Ishikawa (cell line): ENCODE measurements around the gene PLK3.

Experiments used
- CEBPB ChIP-seq: IDR thresholded peaks from 2 replicates; pipeline ENCODE4 v1.6.1; 2012
- CREB1 ChIP-seq: IDR thresholded peaks from 2 replicates; pipeline ENCODE4 v1.6.1; 2012; ENCODE audit warnings: low read depth
- EGR1 ChIP-seq: IDR thresholded peaks from 2 replicates; pipeline ENCODE4 v1.6.1; 2012
- EP300 ChIP-seq: IDR thresholded peaks from 2 replicates; pipeline ENCODE4 v1.6.1; 2012; ENCODE audit warnings: borderline replicate concordance
- FOXM1 ChIP-seq: IDR thresholded peaks from 2 replicates; pipeline ENCODE4 v1.6.1; 2012; ENCODE audit warnings: low read depth, borderline replicate concordance
- MAX ChIP-seq: IDR thresholded peaks from 2 replicates; pipeline ENCODE4 v1.6.1; 2012
- NFIC ChIP-seq: IDR thresholded peaks from 2 replicates; pipeline ENCODE4 v1.6.1; 2012
- RAD21 ChIP-seq: IDR thresholded peaks from 2 replicates; pipeline ENCODE4 v1.6.1; 2012; ENCODE audit warnings: low read depth
- REST ChIP-seq: IDR thresholded peaks from 2 replicates; pipeline ENCODE4 v1.6.1; 2012; ENCODE audit warnings: low read depth, mild to moderate bottlenecking
- TAF1 ChIP-seq: IDR thresholded peaks from 2 replicates; pipeline ENCODE4 v1.6.1; 2012; ENCODE audit warnings: low read depth, mild to moderate bottlenecking
- TCF12 ChIP-seq: IDR thresholded peaks from 2 replicates; pipeline ENCODE4 v1.6.1; 2012; ENCODE audit warnings: low read depth
- TEAD4 ChIP-seq: IDR thresholded peaks from 2 replicates; pipeline ENCODE4 v1.6.1; 2012
- USF1 ChIP-seq: IDR thresholded peaks from 2 replicates; pipeline ENCODE4 v1.6.1; 2012
- YY1 ChIP-seq: IDR thresholded peaks from 2 replicates; pipeline ENCODE4 v1.6.1; 2012; ENCODE audit warnings: low read depth
- ZBTB7A ChIP-seq: IDR thresholded peaks from 2 replicates; pipeline ENCODE4 v1.6.1; 2012; ENCODE audit warnings: low read depth

Gene PLK3

GRCh38 chr1:44799770-44800584 lies at the start of gene PLK3:
PLK3 (plus strand) TSS chr1:44800377; CDS start chr1:44800464, 87 bp downstream.
- TF ChIP-seq EGR1 (no peak; the same call in 1 of the 2 replicates), CREB1 (0 out of 2 replicates have a peak, but pooled peaks have one; percentile 9), RAD21 (peak; percentile 85), NFIC (peak; percentile 10; the same call in 1 of the 2 replicates), YY1 (0 out of 2 replicates have a peak, but pooled peaks have one; percentile 18), REST (no peak), MAX (peak; percentile 97), TAF1 (peak; percentile 74), ZBTB7A (no peak; the same call in 1 of the 2 replicates), TCF12 (peak; percentile 84), USF1 (no peak), CEBPB (no peak), EP300 (no peak), TEAD4 (peak; percentile 48; the same call in 1 of the 2 replicates), FOXM1 (no peak)

- TF ChIP-seq EP300 = no peak
- TF ChIP-seq REST = no peak
- no peak for TF ChIP-seq MAX
- no peak for TF ChIP-seq YY1
- no peak for TF ChIP-seq CREB1
- no peak for TF ChIP-seq CEBPB
- TF ChIP-seq USF1 = no peak
- TF ChIP-seq NFIC = no peak
- TF ChIP-seq TAF1 = no peak
- TF ChIP-seq TEAD4 = no peak
- no peak for TF ChIP-seq EGR1
- no peak for TF ChIP-seq RAD21
- TF ChIP-seq FOXM1 = no peak
- no peak for TF ChIP-seq ZBTB7A
Measured at GRCh38 chr1:44757420-44757819, 42.8 kb upstream of the PLK3 start.

GRCh38 chr1:44759077-44759476 lies 41.1 kb upstream of the PLK3 start:
- TF ChIP-seq CREB1 = no peak
- TF ChIP-seq EP300 = no peak
- TF ChIP-seq CEBPB = no peak
- TF ChIP-seq NFIC = no peak
- no peak for TF ChIP-seq USF1
- no peak for TF ChIP-seq MAX
- no peak for TF ChIP-seq TEAD4
- TF ChIP-seq REST = no peak
- no peak for TF ChIP-seq TCF12
- TF ChIP-seq EGR1 = no peak
- TF ChIP-seq TAF1 = no peak
- no peak for TF ChIP-seq FOXM1
- TF ChIP-seq YY1 = no peak
- TF ChIP-seq ZBTB7A = no peak
- no peak for TF ChIP-seq RAD21
